Skin of body (tissue), 2 donors: ENCODE data around the gene SMIM32. TPM values are rescaled to one million over a fixed set of nuclear protein-coding genes. Genes with fewer than 3 reads are reported as not detected.
A peak's percentile ranks its signal among the peaks of the same experiment; 100 is the strongest.

Experiments used
- DNase-seq: peaks from one replicate; lab custom pipeline; 2025; lab: John Stamatoyannopoulos, UW
- total RNA-seq: library from RNA; depleted of rRNA; stranded (reverse); fragments of >200 nt; gene quantifications from one replicate; pipeline ENCODE4 v1.2.3, GENCODE V29; 2014

Gene SMIM32
- total RNA-seq, 1 donor from 2014 or later = not detected

- no peak for DNase-seq
Measured at GRCh38 chr5:136188859-136189258, 4.1 kb downstream of the SMIM32 start.

GRCh38 chr5:136186796-136187195, 6.2 kb downstream of the SMIM32 start:
- DNase-seq = no peak

- no peak for DNase-seq
Measured at GRCh38 chr5:136185974-136186665, 6.8 kb downstream of the SMIM32 start.

DNA sequence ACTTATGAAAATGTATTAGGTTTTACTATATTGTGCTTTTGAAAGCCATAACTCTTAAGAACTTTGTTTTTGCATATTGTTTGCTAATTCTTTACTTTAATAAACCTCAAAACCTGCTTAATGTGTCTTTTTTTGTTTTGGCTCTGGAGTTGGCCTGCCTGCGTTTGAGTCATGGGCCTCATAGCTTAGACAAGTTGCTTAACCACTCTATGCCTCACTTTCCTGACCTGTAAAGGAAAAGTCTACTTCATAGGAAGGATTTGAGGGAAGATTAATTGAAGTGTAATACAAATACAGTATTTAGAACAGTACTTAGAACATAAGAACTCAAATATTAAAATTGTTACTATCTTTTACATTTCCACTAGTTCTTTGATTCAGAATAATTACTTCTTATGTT, 10.3 kb downstream of the SMIM32 start:
- DNase-seq = no peak

DNA sequence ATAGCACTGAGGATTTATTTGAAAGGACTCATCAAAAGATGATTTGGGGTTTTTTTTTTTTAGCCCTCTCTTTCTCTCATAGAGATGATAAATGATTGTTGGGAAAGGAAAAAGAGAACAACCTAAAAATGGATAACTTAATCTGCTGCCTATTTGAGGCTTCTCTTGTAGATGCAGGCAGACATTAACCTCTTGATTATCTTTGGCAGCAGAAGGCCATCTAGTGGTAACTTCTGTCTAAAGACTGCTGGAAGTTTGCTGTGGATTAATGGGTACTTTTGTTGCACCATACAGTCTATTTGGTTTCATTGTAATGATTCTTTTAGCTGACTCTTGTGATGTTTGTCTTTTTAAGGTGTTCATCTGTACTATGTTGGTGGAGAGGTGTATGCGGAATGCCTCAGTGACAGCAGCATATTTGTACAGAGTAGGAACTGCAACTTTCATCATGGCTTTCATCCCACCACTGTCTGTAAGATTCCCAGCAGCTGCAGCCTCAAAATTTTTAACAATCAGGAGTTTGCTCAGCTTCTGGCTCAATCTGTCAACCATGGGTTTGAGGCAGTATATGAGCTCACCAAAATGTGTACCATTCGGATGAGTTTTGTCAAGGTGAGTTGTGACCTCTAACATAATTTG, 18.8 kb downstream of the SMIM32 start:
- peak; percentile 61 for DNase-seq

- DNase-seq = no peak
Measured at GRCh38 chr5:136169218-136169617, 23.7 kb downstream of the SMIM32 start.

DNA sequence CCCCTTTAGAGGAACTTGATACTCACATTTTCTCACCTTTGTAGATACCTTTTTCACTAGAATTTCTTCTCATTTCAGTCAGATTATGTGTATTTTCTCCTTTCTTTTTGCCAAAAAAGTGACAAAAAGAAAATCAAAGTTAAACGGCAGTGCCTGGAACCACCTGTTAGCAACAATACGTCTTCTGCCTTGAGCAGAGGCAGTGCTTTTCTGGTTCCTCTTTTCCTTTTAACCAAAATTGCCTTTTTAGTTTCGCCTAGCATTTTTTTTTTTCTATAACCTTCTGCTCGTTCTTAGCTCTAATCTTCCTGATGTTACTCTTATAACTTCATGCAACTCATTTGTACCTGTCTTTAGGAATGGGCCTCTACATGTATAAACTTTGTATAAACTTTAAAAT, 26.1 kb downstream of the SMIM32 start:
- DNase-seq = no peak

GRCh38 chr5:136164226-136164625, 28.7 kb downstream of the SMIM32 start:
- DNase-seq = no peak

DNA sequence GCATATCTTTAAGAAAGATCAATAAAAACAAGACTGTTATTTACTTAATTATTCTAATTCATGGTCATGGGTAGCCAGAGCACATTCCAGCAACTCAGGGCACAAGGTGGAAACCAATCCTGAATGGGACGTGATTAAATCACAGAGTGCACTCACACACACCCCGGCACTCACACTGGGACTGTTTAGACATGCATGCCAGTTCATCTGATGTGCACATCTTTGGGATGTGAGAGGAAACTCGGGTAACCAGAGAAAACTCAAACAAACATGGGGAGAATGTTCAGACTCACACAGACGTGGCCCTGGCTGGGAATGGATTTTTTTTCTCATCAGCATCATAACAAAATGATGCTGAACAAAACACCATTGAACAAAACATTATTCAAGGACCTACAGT, 31.0 kb downstream of the SMIM32 start:
- no peak for DNase-seq

GRCh38 chr5:136159457-136159856, 33.5 kb downstream of the SMIM32 start:
- no peak for DNase-seq

DNA sequence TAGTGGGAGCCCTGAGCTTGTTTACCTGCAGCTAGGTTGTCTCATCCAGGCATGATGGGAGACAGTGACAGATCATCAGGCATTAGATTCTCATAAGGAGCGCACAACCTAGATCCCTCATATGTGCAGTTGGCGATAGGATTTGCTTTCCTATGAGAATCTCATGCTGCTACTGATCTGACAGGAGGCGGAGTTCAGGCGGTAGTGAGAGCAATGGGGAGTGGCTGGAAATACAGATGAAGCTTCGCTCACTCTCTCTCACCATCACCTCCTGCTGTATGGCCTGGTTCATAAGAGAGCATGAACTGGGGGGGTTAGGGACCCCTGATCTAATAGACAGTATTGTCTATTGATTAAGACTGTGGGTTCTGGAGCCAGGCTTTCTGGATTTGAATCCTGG, 35.4 kb downstream of the SMIM32 start:
- no peak for DNase-seq

GRCh38 chr5:136155761-136156160, 37.2 kb downstream of the SMIM32 start:
- DNase-seq = no peak

DNA sequence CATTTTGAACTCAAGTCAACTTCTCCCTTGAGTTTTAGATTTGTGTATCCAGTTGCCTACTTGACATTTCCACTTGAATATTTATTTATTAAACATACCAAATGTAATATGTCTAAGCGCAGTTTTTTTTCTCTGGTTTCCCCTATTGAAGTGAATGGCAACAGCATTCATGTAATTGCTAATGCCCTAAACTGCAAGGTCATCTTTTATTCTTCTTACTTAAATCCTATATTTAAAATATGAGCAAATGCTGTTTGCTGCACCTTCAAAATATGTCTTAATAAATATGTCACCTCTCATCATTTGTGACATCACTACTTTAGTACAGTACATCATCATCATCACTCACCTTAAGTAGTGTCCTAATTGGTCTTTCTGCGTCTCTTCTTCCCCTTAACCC, 37.9 kb downstream of the SMIM32 start:
- no peak for DNase-seq

- no peak for DNase-seq
Measured at GRCh38 chr5:136153581-136154236, 39.3 kb downstream of the SMIM32 start.

GRCh38 chr5:136149891-136150290, 43.1 kb downstream of the SMIM32 start:
- no peak for DNase-seq

DNA sequence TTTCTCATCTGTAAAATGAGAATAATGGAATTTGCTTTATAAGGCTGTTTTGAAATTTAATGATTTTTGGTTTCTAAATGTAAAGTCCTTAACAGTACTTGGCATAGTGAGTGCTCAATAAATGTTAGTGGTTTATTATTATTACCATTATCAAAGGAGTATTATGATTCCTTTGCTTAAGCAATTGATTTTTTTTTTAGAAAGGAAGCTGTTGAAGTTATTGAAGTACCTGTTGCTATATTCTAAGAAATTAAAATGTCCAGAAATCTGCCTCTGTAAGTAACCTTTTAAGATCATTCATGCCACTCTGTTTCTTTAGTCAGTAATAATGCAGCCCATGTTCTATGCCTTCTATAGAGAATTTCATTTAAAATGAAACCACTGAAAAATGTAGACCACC, 45.3 kb downstream of the SMIM32 start:
- no peak for DNase-seq

- no peak for DNase-seq
Measured at GRCh38 chr5:136146201-136146600, 46.8 kb downstream of the SMIM32 start.

- no peak for DNase-seq
Measured at GRCh38 chr5:136145030-136145429, 47.9 kb downstream of the SMIM32 start.

DNA sequence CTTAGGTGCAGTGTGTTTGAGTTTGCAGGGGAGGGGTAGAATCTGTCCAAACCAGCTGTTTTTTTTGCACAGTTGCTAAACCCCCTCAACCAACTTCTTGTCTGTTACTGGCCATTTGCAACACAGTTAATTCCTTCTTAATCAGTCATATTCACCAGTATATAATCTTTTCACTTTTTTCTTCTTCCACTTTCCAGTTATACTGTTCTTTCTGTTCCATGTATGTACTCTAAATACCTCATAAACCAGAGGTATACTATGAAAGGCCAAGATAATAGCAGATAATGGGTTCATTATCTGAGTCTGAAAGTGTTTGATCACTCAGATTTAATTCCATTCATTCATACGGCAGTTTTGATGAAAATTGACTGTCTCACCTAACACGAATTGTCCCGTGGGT, 49.2 kb downstream of the SMIM32 start:
- DNase-seq = no peak

- DNase-seq = no peak
Measured at GRCh38 chr5:136143312-136143711, 49.6 kb downstream of the SMIM32 start.

- DNase-seq = no peak
Measured at GRCh38 chr5:136141561-136141960, 51.4 kb downstream of the SMIM32 start.
